HFFc6 (cell line): Measurements from ENCODE around the gene PSME3IP1. TPM values are rescaled to one million over a fixed set of nuclear protein-coding genes. Genes with fewer than 3 reads are reported as not detected.

Experiments
- DNase-seq: peaks from one replicate; pipeline ENCODE4 v3.0.0-alpha.2; 2018
- H3K27ac Mint-ChIP-seq: 2 replicates; pipeline ENCODE4 v1.8.0; 2020; ENCODE audit warnings: mild to moderate bottlenecking, mixed read lengths
- H3K27me3 Mint-ChIP-seq: 2 replicates; pipeline ENCODE4 v1.8.0; 2021; ENCODE audit warnings: mild to moderate bottlenecking, moderate library complexity, mixed read lengths; ENCODE audit not compliant: insufficient read depth
- H3K36me3 Mint-ChIP-seq: 2 replicates; pipeline ENCODE4 v1.8.0; 2021; ENCODE audit warnings: low read depth, mixed read lengths
- H3K4me1 Mint-ChIP-seq: 2 replicates; pipeline ENCODE4 v1.8.0; 2020; ENCODE audit warnings: low read depth, mixed read lengths
- H3K4me3 Mint-ChIP-seq: 2 replicates; pipeline ENCODE4 v1.8.0; 2020; ENCODE audit warnings: mild to moderate bottlenecking, moderate library complexity, mixed read lengths
- H3K9me3 Mint-ChIP-seq: 2 replicates; pipeline ENCODE4 v1.8.0; 2020; ENCODE audit warnings: mild to moderate bottlenecking, mixed read lengths
- total RNA-seq, 6 experiments: library from RNA; stranded (reverse); fragmentation: NEBNext Ultra II Directional; extraction: Animal tissue kit (Norgen Biotek cat#: 25700); gene quantifications; 2 replicates in 1 of 6; 3 replicates in 5 of 6; pipeline ENCODE4 v1.2.3, GENCODE V29; 2021
- TF ChIP-seq, protein P1 (sequence below): fragments of 200-600 bp; sonication (generic); IDR thresholded peaks from 2 replicates; pipeline ENCODE4 v1.5.0; 2021; ENCODE audit warnings: antibody characterized with exemption, mild to moderate bottlenecking

Gene PSME3IP1
- total RNA-seq, 6 experiments from 2014 or later, result 55.9 to 85.0 (median 76.5) TPM

DNA sequence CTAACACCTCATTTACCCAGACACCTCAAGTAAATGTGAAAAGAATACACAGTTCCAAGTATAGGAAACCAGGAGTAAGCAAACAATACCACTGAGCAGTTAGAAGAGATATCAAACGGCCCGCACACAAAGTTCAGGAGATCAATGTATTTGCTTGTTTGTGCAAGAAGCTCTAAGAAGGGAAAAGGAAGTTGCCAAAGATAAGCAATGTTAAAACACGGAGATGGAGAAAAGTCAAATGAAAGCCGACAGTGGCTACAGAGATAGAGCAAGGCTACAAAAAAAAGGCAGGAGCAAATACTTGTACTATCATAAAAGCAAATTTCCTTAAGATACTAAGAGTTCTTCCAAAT is 29.5 kb downstream of the PSME3IP1 start:
- H3K36me3 Mint-ChIP-seq, result peaks cover 16% of the 10 kb centered on the region; the same call in 1 of the 2 replicates
- no peaks in the 10 kb centered on the region for H3K9me3 Mint-ChIP-seq
- H3K27ac Mint-ChIP-seq, result no peak overlapping the region
- TF ChIP-seq, protein P1, sequence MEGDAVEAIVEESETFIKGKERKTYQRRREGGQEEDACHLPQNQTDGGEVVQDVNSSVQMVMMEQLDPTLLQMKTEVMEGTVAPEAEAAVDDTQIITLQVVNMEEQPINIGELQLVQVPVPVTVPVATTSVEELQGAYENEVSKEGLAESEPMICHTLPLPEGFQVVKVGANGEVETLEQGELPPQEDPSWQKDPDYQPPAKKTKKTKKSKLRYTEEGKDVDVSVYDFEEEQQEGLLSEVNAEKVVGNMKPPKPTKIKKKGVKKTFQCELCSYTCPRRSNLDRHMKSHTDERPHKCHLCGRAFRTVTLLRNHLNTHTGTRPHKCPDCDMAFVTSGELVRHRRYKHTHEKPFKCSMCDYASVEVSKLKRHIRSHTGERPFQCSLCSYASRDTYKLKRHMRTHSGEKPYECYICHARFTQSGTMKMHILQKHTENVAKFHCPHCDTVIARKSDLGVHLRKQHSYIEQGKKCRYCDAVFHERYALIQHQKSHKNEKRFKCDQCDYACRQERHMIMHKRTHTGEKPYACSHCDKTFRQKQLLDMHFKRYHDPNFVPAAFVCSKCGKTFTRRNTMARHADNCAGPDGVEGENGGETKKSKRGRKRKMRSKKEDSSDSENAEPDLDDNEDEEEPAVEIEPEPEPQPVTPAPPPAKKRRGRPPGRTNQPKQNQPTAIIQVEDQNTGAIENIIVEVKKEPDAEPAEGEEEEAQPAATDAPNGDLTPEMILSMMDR, result no peak
- H3K4me1 Mint-ChIP-seq, result no peaks in the 10 kb centered on the region
- H3K4me3 Mint-ChIP-seq, result no peak overlapping the region
- DNase-seq, result no peak
- H3K27me3 Mint-ChIP-seq, result peaks cover 2% of the 10 kb centered on the region; the same call in 1 of the 2 replicates

DNA sequence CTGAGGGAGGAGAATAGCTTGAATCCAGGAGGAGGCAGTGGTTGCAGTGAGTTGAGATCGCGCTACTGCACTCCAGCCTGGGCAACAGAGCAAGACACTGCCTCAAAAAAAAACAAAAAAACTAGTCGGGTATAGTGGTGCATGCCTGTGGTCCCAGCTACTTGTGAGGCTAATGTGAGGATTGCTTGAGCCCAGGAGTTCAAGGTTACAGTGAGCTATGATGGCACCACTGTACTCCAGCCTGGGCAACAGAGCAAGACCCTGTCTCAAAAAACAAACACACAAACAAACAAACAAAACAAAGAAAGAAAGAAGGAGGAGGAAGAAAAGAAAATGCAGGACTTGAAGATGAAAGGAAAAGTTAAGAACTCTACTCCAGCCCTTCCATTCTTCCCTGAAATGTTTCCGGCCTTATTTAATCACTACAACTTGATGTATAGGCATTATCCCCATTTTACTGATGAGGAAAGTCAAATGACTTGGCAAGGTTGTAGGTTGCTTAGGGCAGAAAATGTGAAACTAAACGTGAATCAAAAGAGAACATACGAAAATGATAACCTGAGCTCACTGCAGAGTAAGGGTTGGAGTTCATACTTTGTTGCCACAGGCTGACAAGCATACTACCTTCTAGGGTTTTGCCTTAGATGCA is 30.0 kb downstream of the PSME3IP1 start:
- peaks cover 16% of the 10 kb centered on the region; the same call in 1 of the 2 replicates for H3K36me3 Mint-ChIP-seq
- H3K9me3 Mint-ChIP-seq, result no peaks in the 10 kb centered on the region

DNA sequence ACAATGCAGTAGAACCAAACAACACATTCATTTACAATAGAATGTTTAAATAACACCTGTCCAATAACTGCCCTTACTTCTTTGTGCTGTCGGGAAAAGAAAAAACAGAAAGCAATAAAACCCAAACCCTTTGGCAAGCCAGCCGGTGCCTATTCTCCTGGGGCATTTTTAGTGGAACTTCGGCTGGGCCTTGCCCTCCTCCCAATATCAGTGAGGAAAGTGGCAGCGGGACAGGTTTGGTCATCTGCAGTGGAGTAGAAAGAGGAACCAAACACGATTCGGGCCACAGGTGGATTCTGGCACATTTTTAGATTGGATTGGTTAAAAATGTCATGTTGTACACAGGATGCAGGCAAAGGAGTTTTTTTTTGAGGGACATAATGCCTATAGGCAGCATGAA is 32.0 kb downstream of the PSME3IP1 start:
- DNase-seq, result no peak
- Mint-ChIP-seq H3K27me3 (peaks cover 2% of the 10 kb centered on the region; the same call in 1 of the 2 replicates), H3K4me3 (no peak overlapping the region), H3K36me3 (peaks cover 16% of the 10 kb centered on the region; the same call in 1 of the 2 replicates), H3K27ac (no peak overlapping the region), H3K9me3 (no peaks in the 10 kb centered on the region), H3K4me1 (peaks cover under 1% of the 10 kb centered on the region)
- TF ChIP-seq, protein P1, result no peak

More for the DNA sequence above, 30.0 kb downstream of the PSME3IP1 start:
- Mint-ChIP-seq H3K27ac (no peak overlapping the region), H3K4me1 (no peaks in the 10 kb centered on the region), H3K4me3 (no peak overlapping the region), H3K27me3 (peaks cover 2% of the 10 kb centered on the region; the same call in 1 of the 2 replicates)
- TF ChIP-seq, protein P1, result no peak
- DNase-seq, result no peak

DNA sequence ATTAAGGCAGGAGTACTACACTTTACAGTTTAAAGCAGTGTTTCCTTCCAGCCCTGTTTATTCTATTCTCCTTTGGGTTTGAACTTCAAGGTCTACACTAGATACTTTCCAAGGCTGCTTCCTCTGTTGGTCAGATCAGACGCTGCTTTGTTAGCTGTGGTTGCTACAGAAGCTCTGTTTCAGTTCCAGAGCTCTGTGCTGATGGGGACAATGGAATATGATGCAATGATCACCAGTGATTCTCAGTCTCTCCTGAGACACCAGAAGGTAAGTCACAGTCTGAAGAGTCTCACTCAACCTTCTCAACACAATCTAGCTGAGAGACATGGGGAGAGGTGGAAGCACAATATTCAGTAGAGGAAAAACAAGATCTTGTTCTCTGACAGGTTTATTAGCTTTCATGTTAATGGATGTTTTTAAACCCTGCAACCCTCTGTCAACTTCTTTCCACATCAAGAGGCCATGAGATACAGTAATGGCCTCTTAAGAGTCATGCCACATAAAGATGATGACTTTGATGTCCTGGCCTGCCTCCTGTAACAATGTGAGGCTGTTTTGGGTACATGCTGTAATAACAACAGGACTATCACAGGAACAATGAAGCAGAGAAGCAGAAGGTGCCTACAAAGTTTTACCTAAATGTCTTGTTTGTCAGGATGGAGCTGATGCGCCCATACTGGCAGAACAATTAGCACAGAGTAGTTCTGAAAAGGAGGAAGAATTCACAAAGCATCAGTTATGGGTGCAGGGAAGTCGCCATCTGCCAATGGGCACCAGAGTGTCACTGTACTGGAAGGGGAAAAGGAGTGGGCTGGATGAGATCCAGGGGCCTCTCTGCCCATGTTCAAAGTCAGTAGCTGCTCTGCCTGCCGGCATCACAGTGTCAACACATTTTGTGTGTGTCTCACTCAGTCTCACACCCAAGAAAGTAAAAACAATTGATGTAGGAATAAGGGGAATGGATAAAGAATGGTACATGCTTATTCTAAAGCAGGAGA is 33.4 kb downstream of the PSME3IP1 start:
- H3K27ac Mint-ChIP-seq, result no peak overlapping the region
- peaks cover 5% of the 10 kb centered on the region for H3K27me3 Mint-ChIP-seq
- TF ChIP-seq, protein P1, result no peak
- H3K4me1 Mint-ChIP-seq, result peaks cover 15% of the 10 kb centered on the region
- DNase-seq, result no peak
- no peaks in the 10 kb centered on the region for H3K9me3 Mint-ChIP-seq
- H3K4me3 Mint-ChIP-seq, result no peak overlapping the region
- H3K36me3 Mint-ChIP-seq, result peaks cover 15% of the 10 kb centered on the region; the same call in 1 of the 2 replicates

DNA sequence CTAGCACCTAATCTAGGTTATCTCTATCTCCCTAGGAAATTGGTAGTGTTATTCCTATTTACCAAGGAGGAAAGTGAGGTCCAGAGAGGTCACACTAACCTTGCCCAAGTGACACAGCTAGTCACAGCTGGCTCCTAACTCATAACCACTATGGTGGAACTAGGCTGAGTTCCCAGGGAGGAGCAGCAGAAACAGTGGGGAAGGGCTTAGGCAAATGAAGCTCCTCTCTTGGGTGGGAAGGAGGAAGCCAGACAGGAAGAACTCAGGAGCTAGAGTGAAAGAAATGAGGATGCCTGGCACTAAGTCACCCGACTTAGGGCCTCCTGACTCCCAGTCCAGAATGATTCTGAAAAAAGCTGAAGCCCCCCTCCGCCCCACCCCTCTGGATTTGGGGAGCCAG is 34.5 kb downstream of the PSME3IP1 start:
- DNase-seq, result no peak
- Mint-ChIP-seq H3K27me3 (peaks cover 5% of the 10 kb centered on the region), H3K27ac (no peak overlapping the region), H3K36me3 (0 out of 2 replicates have a peak, but pooled peaks cover 9% of the 10 kb centered on the region), H3K4me1 (peaks cover 21% of the 10 kb centered on the region), H3K4me3 (no peak overlapping the region), H3K9me3 (no peaks in the 10 kb centered on the region)
- TF ChIP-seq, protein P1, result no peak
